Hindlimb muscle (tissue), 1 donor: ENCODE results near the gene ATP5F1E. TPM values are rescaled to one million over a fixed set of nuclear protein-coding genes. Genes with fewer than 3 reads are reported as not detected.

Experiments
- DNase-seq: peaks from one replicate; pipeline ENCODE4 v3.0.0-alpha.2; 2013
- polyA plus RNA-seq: library from polyadenylated mRNA; unstranded; fragments of 120-200 nt; gene quantifications from one replicate; pipeline ENCODE4 v1.2.1, GENCODE V29; 2013; ENCODE audit not compliant: insufficient read length

Gene ATP5F1E
- 140 TPM for polyA plus RNA-seq

DNA sequence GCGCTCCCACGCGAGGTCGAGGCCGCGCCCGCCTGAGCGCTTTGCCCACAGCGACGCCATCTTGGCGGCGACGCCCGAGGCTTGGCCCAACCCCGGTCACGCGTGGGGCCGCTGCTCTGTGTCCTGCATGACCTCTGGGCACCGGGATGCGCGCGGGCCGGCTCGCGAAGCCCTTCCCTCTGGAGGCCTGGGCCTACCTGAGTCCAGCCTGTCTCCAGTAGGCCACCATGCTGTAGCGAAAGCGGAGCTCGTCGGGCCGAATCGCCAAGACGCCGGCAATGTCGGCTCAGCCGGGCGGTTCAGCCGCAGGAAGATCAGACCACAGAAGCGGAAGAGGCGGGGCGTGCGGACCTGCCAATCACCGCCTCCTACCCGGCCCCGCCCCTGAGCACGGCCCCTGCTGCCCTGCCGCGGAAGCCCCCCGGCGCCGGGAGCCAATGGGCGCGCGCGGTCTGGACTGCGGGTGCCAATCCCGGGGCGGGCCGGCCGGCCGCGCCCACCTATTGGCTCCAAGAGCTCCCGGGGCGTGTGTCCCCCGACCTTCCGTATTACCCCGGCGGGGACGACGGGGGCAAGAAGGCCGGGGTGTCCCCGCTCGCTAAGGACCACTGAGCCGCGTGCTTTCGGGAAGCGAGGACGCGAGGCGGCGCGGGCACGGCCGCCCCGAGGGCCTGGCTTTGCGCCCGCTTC is at the start of gene ATP5F1E:
Gene ATP5F1E, minus strand, starts transcription at position 313 of the 690 bp plus-strand sequence. Its CDS starts 84 bp downstream, at position 229.
- DNase-seq, result peak; percentile 95

DNA sequence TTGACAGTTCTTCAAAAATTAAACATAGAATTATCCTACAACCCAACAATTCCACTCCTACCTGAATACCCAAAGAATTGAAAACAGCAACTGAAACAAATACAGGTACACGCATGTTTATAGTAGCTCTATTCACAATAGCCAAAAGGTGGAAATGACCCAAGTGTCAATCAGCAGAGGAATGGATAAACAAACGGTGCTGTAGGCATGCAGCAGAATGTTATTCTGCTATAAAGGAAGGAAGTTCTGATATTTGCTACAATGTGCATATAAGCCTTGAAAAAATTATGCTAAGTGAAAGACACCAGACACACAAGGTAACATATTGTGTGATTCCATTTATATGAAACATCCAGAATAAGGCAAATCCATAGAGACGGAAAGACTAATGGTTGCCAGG is 48.9 kb upstream of the ATP5F1E start:
- no peak for DNase-seq

DNA sequence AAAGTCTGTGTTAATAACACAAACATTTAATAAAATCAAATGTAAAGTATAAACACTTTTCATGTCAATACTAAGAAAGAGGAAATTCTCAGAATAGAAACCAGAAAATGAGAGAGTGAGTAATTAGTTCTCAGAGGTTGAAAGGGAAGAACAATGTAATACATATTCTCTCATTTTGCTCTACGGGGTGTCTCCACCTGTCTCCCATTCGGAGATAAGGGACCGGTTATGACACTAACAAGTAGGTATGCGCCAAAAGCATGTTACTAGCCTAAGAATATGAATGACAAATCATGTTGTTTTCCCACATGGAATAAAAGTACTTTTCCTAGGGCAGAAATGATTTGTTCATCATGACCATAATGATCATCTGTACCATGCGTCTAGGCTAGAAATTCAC is 46.1 kb upstream of the ATP5F1E start:
- no peak for DNase-seq

DNA sequence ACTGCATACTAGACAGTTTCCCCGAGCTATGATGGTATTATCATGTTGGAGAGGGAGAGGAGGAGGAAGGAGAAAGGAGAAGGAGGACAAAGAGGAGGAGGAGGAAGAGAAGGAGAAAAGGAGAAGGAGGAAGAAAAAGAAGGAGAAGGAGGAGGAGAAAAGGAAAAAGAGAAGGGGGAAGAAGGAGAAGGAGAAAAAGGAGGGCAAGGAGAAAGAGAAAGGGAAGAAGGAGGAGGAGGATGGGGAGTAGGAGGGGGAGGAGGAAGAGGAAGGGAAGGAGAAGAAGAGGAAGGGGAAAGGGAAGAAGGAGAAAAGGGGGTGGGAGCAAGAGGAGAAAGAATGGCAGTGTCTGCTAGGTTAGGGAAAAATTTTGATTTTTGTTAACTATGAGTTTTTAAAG is 45.6 kb upstream of the ATP5F1E start:
- DNase-seq, result no peak

DNA sequence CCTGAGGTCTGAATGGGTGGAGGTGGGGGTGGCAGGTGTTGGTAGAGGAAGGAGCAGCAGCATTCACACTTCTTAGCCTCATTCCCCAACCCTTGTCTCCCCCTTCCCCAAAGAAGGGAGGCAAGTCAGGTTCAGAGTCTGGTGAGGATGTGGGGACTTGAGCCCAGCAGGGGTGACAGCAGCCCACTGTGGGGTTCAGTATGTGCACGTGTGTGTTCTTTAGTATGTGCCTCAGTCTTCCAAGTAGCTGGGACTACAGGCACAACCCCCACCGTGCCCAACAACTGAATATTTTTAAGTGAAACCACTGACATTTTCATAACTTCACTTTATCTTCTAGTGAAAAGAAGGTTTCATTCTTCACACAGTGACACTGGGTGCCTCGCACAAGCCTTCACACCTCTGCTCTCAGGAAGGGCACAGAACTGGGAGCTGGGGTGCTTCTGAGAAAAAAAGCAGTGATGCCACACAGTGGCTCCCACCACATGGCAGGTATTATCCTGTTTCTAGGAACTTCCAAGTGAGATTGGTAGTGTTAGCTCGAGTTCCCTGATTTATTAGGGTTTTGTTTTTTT is 43.9 kb upstream of the ATP5F1E start:
- no peak for DNase-seq

DNA sequence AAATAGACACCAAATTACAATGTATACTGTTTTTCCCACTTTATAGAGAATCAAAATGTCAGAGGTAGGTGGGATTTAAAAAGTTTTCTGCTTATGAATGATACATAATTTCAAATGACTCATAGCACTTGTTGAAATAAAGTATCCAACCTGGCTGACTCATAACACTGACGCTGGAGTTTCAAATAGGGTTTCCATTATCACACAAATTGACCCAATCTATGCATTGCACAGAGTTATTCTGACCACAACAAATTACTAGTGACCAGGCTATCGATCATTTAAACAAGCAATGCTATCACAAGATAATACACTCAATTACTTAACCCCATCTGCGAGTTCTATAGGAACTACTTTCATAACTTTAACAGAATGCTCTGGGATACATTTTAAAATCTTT is 42.3 kb upstream of the ATP5F1E start:
- DNase-seq, result no peak

DNA sequence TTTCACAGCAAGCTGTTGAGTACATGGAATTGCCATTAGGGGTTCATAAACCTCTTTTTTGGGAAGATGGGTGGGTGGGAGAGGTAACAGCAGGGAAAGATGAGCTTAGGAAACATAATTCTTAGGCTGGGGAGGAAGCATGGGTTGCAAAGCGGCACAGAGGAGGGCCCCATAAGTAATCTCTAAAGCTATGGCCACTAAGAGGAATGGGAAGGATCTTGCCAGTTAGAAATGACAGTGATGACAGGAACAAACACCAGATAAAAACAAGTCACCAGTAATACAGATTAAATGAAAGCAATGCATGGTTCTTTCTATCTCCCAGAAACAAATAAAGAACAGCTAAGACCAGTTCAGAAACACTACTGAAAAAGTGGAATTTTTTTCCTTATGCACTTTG is 41.4 kb upstream of the ATP5F1E start:
- DNase-seq, result no peak

DNA sequence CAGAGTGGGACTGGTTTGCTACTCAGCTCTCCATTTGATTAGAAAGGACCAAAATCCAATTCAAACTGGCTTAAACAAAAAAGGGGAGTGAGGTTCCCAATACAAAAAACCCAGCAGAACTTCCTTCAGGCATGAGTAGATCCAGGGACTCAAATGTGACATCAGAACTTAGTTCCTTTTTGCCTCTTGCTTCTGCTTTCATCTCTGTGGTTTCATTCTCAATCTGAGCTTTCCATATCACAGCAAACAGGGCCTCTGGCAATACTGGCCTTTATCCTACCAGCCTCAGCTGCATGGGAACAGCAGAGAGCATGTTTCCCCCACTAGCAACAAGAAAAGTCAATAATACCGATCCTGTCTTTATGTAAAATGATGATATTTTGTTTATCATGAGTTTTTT is 39.1 kb upstream of the ATP5F1E start:
- DNase-seq, result no peak

DNA sequence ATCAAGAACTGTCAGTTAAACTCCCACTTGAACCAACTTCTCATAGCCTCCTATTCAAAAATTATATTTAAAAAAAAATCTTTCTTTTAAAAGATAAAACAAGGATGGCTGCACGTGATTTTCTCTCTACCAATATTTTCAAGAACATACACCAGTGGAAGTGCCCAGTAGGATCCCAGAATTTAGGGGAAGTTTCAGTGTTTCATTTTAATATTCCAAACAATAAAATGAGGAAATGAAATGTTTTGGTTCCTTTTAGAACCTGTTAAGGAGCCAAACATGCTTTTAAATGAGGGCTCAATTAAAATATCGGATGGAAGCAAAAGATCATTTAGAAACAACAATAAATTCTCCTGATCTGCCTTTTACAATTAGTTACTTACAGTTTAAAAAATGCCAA is 36.9 kb upstream of the ATP5F1E start:
- DNase-seq, result no peak

DNA sequence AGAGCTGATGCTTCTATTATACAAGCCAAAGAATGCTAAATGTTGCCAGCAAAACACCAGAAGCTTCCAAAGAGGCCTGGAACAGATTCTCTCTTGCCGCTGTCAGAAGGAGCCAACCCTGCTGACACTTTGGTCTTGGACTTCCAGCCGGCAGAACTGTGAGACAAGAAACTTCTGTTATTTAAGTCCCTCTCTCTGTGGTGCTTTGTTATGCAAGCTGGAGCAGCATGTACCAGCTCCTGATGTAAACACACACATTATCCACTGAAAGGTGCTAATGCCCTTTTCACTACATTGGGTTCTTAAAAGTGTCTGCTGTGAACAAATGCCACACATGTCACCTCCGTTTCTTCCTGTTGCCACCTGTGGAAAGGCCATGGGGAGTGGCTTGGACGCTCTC is 36.4 kb upstream of the ATP5F1E start:
- DNase-seq, result no peak

DNA sequence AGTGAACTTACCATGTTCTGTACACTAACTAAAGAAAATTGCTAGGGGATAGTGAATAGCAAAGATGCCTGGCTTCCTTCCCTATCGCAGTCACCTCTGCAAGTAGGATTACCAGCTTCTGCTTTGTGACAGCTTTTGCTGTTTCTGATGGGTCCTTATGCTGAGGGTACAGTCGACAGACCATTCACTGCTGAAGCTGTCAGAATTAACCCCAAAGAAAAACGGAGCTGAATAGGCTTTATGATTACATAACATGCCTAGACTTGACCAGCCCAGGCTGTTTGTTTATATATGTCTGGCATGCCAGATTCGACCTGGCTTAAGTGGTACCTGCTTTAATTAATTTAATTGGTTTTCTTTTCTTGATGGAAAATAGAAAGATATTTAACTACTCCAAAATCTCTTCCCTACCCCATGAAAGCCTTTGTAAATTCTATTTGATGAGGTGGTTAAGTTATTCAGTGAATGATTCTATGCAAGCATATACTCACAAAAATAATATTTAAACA is 32.1 kb upstream of the ATP5F1E start:
- no peak for DNase-seq

DNA sequence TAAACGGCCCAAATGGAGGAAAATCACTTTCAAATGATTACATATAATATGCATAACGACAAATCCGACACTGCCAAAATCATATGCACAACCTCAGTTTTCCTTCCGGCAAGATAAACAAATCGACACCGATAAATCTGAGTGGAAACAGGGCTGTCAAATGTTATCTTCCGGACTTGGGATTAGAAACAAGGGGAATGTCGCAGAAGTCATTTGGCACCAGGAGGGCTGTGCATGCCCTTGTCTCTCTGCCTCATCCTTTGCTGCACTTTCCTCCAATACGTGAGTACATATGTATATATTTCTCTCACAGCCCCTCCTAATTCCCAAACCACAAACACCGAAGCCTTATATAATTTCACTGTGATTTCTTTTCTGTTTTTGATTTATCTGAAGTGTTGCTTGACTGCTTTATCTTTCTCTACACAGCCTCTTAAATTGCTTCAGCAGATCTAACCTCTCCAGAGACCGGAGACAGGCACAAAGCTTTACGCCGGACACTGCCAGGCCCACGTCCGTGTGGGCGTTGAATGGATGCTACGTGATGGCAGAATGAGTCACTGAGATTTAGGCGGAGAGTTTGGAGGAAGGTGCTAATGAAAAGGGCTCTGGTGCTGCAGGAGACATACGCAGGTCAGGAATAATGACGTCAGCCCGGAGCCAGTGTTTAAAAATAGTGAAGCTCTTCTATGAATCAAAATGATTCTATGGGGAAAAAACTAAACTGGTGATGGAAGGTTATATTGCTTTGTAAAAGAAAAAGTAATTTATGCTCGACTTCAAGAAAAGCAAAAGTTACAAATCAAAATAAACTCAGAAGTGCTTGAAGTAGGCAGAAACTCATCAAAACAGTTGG is 31.5 kb upstream of the ATP5F1E start:
- peak; percentile 19 for DNase-seq

DNA sequence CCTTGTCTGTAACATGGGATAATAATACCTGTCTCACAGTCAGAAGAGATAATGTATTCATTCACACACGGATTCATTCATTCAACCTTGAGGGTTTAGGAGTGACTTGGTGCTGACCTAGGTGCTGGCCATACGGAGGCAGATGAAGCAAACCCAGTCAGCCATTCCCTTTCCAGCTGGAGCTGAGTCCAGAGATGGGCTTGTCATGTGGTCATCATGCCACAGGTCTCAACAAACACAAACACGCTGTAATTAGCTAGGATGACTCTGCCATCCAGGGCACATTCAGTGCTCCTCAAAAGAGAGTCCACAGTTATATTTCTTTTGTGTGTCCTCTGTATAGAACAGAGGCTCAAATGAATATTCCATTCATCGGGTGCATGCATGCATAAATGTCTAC is 29.9 kb upstream of the ATP5F1E start:
- DNase-seq, result no peak

DNA sequence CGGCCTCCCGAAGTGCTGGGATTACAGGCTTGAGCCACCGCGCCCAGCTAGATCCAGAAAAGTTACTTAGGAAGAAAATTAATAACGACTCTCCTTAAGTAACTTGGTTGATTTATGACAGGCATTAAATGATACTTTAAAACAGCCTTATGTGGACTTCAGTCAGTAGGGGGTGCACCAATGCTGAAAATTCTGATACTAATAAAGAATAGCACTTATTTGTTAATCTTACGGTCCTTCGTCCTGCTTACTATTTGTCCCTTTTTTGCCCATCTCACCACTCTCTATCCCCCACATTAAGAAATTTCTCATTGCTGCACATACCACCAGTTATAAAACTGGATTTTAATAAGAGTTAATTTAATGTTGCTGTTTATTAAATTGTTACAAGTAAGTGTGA is 23.2 kb upstream of the ATP5F1E start:
- DNase-seq, result no peak

DNA sequence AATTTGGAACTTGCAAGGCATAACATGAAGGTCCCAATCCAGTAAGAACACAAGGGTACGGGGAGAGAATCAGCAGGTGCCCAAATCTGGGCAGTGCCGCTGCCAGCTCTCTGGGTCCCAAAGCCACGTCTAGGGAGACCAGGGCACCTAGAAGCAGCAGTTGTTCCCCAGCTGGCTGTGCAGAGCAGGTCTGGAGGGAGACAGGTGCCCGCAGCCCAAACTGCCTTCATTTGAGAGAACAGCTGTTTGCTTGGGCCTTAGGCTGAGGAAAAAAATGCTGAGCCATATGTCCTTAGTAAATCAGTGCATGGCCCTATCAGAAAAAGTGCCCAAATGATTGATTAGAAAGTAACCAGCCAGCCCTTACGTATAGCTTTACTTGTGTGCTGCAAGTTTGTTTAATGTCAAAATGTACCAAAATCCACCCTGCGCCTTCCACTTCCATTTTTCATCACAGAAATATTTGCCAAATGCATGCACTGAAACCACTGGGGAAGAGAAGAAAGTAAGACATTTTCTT is 19.6 kb upstream of the ATP5F1E start:
- DNase-seq, result no peak

DNA sequence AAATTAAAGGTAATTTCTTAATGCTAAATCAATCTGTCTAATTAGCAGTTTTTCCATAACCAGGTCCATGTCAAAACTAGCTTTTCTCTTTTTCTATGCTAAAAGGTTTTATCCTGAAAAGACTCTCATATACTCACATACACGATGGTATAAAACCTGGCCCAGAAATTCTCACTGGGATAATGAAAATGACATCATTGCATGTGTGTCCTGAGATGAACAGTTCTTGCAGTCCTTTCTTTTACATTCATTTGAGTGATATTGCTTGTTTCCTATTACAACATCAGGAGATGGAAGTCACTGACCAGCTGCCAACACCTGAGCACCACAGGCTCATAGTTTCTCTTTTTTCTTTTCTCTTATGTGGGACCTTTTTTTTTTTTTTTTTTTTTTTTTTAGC is 18.3 kb upstream of the ATP5F1E start:
- no peak for DNase-seq

DNA sequence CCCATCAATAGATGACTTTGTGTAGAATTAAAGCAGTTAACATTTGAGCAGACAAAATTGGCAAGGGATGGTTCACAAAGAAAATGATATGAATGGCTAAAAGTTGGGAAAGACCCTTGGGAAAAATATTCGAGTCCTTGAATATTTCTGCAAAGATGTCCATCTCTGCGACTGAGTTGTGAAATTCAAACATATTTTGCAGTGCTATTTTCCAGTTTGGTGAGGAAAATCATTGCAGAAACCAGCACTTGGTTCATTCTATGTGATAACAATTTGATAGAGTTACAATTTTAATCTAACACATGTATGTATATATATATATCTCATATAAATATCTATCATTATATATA is 16.5 kb upstream of the ATP5F1E start:
- DNase-seq, result no peak

DNA sequence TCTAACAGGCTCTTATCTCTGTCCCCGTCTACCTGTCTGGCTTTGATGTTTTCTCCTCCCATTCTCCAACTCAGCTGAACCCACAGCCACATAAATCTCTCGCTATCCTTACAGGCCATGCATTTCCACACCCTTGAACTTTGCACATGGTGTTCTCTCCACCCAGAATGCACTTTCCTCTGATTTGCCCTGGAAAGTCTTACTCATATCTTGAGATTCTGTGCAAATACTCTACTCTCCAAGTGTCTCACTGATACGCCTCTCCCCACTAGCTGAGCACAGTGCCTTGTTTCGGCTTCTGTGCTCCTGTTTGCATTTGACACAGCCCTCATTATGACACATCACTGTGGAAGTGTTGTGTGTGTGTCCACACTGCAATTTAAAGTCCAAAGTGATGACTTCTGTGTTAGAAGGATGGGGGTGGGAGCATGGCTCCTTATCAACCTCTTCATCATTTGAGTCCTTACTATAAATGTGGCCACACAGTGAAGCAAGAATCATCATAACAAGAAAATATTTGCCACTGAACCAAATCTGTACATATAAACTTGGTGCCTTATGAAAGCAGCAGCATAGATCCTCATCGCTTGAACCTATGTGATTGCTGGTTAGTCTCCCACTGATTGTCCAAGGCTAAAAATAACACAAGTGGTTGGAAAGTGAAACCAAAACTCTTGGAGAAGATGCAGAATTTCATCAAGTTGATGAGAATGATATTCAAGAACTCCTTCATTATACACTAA is 16.0 kb upstream of the ATP5F1E start:
- DNase-seq, result no peak

DNA sequence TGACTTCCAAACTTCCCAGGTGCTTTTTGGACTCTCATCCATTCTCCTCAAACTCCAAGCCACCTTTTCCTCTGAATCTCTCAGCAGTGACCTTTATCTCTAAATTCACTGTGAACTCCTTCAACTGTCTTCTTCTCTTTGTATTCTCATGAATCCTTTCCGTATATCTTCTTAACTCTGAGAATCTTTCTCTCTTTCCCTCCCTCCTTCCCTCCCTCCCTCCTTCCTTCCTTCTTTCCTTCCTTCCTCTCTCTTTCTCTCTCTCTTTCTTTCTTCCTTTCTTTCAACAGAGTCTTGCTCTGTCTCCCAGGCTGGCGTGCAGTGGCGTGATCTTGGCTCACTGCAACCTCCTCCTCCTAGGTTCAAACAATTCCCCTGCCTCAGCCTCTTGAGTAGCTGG is 14.7 kb upstream of the ATP5F1E start:
- DNase-seq, result no peak

DNA sequence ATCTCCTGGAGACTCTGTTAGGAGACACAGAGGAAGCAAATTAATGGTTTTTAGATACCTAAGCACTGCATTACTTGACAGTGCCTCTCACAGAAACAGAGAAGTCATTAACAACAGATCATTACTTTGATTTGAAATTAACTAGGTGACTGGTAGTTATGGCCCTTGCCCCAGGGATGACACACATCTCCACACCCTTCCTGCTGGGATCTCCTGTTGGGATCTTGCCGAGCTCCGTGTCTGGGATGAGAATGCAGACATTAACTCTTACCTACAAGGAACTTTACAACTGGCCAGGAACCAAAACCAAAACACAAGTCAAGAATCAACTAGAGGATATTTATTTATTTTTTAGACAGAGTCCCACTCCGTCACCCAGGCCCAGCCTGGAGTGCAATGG is 12.7 kb upstream of the ATP5F1E start:
- no peak for DNase-seq

DNA sequence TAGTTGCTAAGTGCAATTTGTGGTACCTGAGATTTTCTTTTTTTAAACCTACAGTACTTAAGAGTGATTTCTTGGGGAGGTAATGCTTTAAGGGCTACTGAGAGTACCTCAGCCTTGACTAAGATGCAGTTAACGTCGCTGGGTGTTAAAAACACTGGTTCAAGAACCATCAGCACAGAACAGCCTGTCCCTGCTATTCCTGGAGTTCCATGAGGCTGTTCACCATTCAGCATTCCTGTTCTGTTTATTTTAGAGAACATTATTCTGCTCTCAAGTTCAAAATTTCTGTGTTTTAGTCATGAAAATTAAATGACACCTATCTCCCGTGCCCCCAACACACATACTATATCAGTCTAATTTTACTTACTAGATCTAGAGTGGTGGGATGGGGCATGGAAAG is 12.2 kb upstream of the ATP5F1E start:
- no peak for DNase-seq

DNA sequence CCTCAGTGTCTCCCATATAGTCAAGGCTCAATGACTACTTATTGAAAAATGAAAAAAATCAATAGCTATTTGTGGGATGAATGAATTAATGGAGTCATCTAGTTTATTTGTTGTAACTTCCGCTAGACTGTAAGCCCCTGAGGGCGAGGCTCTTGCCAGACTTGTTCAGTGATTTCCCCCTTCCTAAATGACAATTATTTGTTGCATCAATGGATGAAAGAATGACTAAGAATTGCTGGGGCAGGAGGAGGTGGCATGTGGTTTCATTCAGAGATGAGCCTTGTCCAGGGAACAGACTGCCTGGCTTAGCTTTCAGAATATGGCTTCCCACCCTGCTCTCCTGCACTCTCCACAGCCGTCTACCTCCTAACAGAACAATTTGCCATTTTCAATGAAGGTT is 11.6 kb upstream of the ATP5F1E start:
- no peak for DNase-seq
